SW480 (cell line): ENCODE measurements around the gene ABHD12.

Experiments
- DNase-seq: peaks from one replicate; pipeline ENCODE4 v3.0.0-alpha.2; 2016; ENCODE audit warnings: low spot score

The ABHD12 gene

DNA sequence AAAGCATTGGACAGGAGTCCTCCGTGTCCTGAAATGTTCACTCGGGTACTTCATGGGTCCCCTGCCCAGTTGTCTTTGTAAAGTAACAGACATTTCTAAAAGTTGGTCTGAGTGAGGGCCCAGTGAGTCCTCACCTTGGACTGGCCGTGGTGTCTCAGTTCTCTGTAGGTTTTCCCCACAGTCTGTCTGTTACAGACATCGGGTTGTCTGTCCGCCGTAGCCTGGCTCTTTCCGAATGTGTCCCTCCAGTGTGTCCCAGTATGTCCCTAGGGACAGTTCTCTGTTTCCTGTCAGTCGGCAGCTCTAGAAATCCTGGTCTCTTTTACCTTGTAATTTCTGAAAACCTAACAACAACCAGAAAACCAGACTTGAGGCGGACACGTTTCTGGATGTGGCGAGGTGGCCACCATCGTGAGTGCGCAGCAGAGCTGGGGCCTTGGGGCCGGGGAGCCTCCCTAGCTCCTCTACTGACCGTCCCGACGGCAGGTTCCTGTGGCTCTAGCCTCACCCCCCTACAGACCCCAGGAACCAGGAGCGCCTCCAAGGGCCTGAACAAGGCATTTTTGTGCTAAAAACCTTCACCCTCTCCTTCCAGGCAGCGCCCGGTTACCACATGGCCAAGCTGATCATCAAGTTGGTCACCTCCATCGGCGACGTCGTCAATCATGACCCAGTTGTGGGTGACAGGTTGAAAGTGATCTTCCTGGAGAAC, 100.6 kb downstream of the ABHD12 start:
- DNase-seq, result no peak

GRCh38 chr20:25288291-25289181, 102.1 kb downstream of the ABHD12 start:
- DNase-seq, result no peak

DNA sequence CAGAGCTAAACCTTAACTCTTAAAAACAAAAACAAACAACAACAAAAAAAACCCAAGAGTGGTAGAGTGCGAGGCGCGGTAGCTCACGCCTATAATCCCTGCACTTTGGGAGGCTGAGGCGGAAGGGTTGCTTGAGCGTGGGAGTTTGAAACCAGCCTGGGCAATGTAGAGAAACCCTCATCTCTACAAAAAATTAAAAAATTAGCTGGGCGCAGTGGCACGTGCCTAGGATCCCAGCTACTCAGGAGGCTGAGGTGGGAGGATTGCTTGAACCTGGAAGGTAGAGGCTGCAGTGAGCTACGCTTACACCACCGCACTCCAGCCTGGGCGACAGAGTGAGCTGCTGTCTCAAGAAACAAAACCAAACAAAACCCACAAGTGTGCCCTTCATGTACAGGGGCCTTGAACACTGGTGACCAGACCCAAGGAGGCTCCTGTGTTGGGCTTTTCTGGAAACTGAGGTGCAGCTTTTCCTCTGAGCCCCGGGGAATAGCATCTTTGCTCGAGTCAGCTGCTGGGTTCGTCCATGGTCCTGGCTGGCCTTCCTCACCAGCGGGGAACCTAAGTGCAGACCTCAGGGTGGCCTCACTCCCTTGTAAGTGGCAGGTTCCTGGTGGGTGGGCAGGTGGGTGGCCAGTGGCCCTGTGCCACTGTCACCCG, 102.9 kb downstream of the ABHD12 start:
- DNase-seq, result no peak

- DNase-seq, result no peak
These were observed 103.7 kb downstream of the ABHD12 start for GRCh38 chr20:25286917-25287316.

DNA sequence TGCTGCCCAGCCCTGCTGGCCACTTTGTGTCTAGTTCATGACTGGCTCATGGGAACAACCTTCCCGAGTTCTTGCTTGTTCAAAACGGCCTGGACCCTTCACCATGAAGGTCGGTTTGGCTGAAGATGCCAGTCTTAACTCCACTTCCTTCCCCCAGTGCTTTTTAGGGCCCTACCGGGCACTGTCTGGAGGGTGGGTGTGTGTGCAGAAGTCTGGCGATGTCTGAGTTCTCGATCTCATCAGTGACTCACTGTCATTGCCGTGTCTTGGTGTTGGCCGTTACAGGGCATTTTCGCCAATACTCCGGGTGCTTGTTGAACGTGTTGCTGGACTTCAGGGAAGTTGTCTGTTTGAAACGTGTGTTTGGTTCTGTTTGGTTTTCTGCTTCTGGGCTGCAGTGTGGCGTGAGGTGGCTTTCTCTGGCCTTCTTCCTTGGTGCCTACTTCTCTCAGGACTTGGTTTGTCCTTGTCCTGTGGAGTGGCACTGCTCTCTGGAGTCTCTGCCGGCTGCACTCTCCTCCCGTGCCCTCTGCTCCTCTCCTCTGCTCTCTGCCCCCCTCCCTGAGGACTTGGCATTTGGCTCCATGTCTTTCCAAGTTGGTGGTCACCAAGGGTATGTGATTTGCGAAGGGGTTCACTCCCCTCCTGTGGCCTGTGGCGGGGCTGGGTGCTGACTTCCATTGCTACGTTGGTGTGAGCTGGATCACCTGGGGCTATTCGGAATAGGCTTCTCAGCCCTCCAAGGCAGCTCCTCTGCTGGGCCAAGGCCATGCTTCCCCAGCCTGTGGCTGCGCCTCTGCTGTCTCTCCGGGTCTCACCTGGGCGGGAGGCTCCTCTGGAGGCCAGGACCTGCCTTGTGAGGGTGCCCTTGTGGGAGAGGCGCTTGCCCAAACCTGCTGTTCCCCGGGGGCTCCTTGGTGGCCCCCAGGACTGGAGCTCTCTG, 104.5 kb downstream of the ABHD12 start:
- DNase-seq, result no peak

DNA sequence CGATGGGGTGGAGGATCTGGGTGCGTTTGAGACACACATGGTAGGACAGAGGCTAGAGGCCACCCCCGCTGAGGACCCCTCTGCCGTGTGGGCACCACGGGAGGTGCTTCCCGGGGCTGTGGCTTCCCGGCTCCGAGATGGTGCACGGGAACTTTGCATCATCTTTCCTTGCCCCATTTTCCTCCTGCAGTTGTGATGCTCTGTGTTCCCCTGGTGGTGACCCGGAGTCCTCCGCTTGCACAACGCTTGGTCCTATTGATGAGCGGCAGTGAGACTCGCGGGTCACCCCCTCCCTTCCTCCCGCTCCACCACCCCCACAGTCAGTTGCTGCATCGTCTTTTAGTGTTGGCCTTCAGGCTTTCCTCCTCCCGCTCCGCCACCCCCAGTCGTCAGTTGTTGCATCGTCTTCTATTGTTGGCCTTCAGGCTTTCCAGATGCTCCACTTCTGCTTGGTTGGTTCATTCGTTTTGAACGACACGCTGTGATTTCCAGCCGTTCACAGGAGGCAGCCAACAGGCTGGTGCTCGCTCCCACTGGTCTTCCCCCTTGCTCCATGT, 105.5 kb downstream of the ABHD12 start:
- DNase-seq, result no peak

DNA sequence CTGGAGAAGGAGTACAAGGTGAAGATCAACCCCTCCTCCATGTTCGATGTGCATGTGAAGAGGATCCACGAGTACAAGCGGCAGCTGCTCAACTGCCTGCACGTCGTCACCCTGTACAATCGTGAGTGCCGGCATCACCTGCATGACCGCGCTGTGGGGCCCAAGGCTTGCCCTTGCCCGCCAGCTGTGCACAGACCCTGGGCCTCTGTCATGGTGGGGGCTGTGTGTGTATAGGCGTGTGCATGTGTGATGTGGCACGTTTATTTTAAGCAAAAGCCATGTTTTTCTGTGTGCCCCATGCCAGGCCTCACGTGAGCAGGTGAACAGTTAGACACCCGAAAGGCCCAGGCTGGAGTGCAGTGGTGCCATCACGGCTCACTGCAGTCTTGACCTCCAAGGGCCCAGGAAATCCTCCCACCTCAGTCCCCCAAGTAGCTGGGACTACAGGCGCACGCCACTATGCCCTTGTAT, 106.5 kb downstream of the ABHD12 start:
- no peak for DNase-seq

GRCh38 chr20:25283221-25283951, 107.2 kb downstream of the ABHD12 start:
- no peak for DNase-seq

- no peak for DNase-seq
These were observed 107.8 kb downstream of the ABHD12 start for GRCh38 chr20:25282796-25283195.

DNA sequence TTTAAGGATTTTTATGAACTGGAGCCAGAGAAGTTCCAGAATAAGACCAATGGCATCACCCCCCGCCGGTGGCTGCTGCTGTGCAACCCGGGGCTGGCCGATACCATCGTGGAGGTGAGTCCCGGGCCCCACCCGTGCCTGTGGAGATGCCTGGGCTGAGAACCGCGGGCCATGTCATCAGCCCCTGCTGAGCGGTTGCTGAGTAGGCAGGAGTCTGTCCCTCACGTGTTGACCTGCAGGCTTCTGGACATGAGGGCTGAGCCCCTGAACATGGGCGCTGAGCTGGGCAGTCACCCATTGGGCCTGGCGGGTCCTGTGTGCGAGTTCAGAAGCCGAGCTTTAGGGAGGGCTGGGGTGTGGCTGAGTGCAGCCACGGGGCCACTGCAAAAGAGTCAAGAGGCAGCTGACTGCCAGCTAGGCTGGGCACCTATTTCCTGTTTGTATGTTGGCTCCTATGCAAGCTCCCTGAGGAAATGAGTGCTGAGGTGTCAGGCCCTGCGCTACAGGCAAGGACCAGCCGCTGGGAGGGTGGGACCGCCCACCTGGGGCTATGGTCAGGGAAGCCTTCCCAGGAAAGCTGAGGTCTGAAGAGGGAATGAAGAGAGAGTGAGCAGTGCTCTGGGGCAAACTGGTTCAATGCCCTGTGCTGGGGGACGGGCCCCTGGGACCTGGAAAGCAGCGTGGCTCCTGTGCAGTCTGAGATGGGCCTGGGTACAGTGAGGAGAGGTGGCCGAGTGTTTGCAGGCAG, 108.4 kb downstream of the ABHD12 start:
- DNase-seq, result no peak

DNA sequence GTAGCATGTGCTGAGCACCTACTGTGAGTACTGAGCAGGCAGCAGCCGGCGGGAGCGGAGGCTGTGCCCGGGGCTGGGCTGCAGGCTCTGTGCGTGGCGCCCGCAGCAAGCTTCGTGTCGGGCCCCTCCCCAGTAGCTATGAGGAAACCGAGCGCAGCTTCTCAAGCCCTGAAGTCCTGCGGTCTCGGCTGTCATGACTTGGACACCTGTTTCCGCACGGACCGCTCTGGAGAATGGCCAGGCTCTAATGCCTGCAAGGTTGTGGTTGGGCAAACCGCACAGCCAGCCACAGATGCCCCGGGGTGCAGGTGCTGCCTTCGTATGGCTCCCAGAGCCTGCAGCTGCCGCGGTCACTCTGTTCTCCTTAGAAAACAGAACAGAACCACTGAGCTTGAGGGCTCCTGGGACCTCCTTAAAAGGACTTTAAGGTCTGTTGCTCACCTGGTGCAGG, 109.1 kb downstream of the ABHD12 start:
- DNase-seq, result peak; percentile 46

GRCh38 chr20:25280574-25281535, 109.8 kb downstream of the ABHD12 start:
- DNase-seq, result no peak

DNA sequence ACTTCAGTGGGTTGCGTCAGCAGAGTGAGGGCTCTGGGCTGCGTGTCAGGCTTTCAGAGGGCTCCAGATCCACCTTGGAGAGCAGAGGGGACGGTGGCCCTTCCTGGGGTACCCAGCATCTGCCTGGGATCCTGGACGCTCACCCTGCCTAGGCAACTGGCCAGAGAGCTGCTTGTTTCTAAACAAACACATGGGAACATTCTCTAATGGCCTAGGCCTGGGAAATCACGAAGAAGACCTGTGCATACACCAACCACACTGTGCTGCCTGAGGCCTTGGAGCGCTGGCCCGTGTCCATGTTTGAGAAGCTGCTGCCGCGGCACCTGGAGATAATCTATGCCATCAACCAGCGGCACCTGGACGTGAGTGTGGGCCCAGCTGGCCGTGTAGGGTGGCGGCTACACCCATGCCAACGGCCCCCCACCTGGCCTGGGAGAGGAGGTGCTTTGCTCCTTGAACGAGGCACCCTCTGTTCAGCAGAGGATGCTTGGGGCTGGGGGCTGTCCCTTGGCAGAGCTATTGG, 110.5 kb downstream of the ABHD12 start:
- DNase-seq, result no peak

- no peak for DNase-seq
These were observed 111.2 kb downstream of the ABHD12 start for GRCh38 chr20:25279403-25279802.

DNA sequence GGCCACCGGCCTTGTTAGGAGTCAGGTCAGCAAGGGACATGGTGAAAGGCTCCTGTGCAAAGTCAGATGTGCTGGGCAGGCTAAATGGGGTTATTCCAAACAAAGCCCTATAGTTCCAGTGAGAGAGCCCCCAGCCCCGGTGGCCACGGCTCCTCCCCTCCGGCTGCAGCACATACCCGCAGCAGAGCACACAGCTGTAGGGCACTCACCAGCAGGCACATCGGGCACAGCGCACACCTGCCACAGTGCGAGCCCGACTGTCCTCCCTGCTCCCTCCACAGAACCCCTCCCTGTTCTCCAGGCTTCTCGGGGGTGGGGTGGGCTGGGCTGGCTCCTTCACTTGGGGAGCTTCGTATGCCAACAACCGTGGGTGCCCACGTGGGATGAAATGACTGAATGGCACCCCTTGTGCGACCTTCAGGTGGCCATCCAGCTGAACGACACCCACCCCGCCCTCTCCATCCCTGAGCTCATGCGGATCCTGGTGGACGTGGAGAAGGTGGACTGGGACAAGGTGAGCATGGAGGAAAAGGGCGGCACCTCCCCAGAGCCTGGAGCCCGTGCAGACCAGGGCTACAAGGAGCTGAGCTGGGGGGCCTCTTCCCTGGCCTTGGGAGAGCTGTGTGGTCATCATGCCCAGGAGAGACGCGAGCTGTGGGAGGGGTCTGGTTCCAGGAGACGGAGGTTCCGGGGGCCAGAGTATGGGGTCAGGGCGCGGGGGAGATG, 111.8 kb downstream of the ABHD12 start:
- no peak for DNase-seq

DNA sequence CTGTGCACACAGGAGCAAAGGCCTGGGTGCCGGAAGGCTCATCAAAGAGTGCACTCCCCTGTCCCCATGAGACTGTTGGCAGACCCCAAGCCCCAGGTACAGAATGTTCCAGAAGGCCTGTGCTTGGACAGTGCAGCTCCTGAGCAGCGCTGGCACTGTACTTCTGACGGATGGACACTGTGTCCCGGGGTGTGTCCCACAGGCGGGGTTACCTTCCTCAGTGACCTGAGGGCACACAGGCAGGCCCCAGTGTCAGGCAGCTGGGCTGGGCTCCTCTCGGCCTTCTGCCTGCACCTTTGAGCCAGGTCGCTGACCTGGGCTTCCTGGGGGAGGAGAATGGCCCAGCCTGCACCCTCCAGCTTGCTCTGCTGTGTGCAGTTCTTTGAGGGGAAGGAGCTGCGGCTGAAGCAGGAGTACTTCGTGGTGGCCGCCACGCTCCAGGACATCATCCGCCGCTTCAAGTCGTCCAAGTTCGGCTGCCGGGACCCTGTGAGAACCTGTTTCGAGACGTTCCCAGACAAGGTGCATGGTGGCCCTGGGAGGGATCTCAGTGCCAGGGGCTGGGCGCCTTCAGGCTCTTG, 112.6 kb downstream of the ABHD12 start:
- DNase-seq, result no peak
